H1 (cell line): ENCODE data around the gene ASRGL1. TPM values are rescaled to one million over a fixed set of nuclear protein-coding genes. Genes with fewer than 3 reads are reported as not detected.

ENCODE experiments used
- CTCF ChIA-PET: fragments of 300-600 bp; sonication (Branson Sonifier 250); formaldehyde crosslinking; loops from one replicate; lab custom pipeline; 2021; ENCODE audit not compliant: partially characterized antibody; lab: Charles Lee
- POLR2A ChIA-PET: fragments of 300-600 bp; sonication (Branson Sonifier 250); formaldehyde crosslinking; loops from one replicate; lab custom pipeline; 2021; ENCODE audit warnings: inconsistent platforms; ENCODE audit not compliant: partially characterized antibody; lab: Charles Lee
- DNase-seq, 2 experiments: peaks; one replicate each; pipeline versions ENCODE4 v3.0.0 to v3.0.0-alpha.2; 2010 to 2022; ENCODE audit warnings: low spot score in 2 of 2, low read depth in 1 of 2, mixed read lengths in 1 of 2
- FAIRE-seq: peaks from 2 replicates; lab custom pipeline; 2011; peaks lifted over from hg19 to GRCh38; lab: Jason Lieb, UNC
- H2AFZ ChIP-seq: 2 replicates; pipeline ENCODE4 v1.8.1; 2012; ENCODE audit warnings: low read length, inconsistent platforms
- H2AK5ac ChIP-seq: 2 replicates; pipeline ENCODE4 v1.6.1; 2013; ENCODE audit warnings: low read depth, low read length
- H2BK120ac ChIP-seq: replicated peaks from 2 replicates; pipeline ENCODE3; 2013; ENCODE audit warnings: low read depth, low read length, inconsistent platforms
- H2BK12ac ChIP-seq: 2 replicates; pipeline ENCODE4 v1.6.1; 2013; ENCODE audit warnings: low read depth, low read length
- H2BK15ac ChIP-seq: 2 replicates; pipeline ENCODE4 v1.6.1; 2013; ENCODE audit warnings: low read length
- H2BK20ac ChIP-seq: 2 replicates; pipeline ENCODE4 v1.6.1; 2013; ENCODE audit warnings: low read length
- H2BK5ac ChIP-seq: 2 replicates; pipeline ENCODE4 v1.6.1; 2013; ENCODE audit warnings: low read depth, low read length
- H3K14ac ChIP-seq: 2 replicates; pipeline ENCODE4 v1.6.1; 2013; ENCODE audit warnings: inconsistent platforms; ENCODE audit not compliant: insufficient read length
- H3K18ac ChIP-seq: 2 replicates; pipeline ENCODE4 v1.6.1; 2013; ENCODE audit warnings: low read length; ENCODE audit errors: extremely low read depth
- H3K23ac ChIP-seq: 2 replicates; pipeline ENCODE4 v1.6.1; 2013; ENCODE audit warnings: inconsistent platforms; ENCODE audit not compliant: insufficient read length
- H3K23me2 ChIP-seq: 2 replicates; pipeline ENCODE4 v1.6.1; 2013; ENCODE audit warnings: low read depth, low read length
- H3K27ac ChIP-seq: 2 replicates; pipeline ENCODE4 v1.6.1; 2011; ENCODE audit warnings: low read depth, low read length, inconsistent platforms
- H3K27me3 ChIP-seq, 4 experiments: replicated peaks in 1 of 4; 1 replicate in 1 of 4; 2 replicates in 3 of 4; pipeline versions ENCODE4 v1.6.1 to v1.8.1; 2011 to 2013; ENCODE audit warnings: low read length in 3 of 4, mild to moderate bottlenecking in 3 of 4, inconsistent platforms in 2 of 4, mixed read lengths in 2 of 4, moderate library complexity in 1 of 4; ENCODE audit not compliant: control insufficient read depth in 3 of 4, insufficient read depth in 3 of 4; ENCODE audit errors: extremely low read depth in 1 of 4
- H3K36me3 ChIP-seq, 4 experiments: 2 replicates each; pipeline versions ENCODE4 v1.6.1 to v1.8.1; 2011 to 2013; ENCODE audit warnings: mild to moderate bottlenecking in 4 of 4, low read length in 3 of 4, moderate library complexity in 2 of 4, control low read depth in 1 of 4, inconsistent platforms in 1 of 4; ENCODE audit not compliant: insufficient read depth in 4 of 4, control insufficient read depth in 2 of 4
- H3K4ac ChIP-seq: replicated peaks from 2 replicates; pipeline ENCODE3; 2013; ENCODE audit warnings: low read length, low read depth, mixed read lengths, inconsistent platforms; ENCODE audit not compliant: insufficient read length
- H3K4me1 ChIP-seq, 4 experiments: replicated peaks in 1 of 4; 1 replicate in 1 of 4; 2 replicates in 3 of 4; pipeline versions ENCODE4 v1.6.1 to v1.8.1; 2011 to 2013; ENCODE audit warnings: low read length in 3 of 4, inconsistent platforms in 2 of 4, mixed read lengths in 1 of 4; ENCODE audit not compliant: insufficient read depth in 4 of 4, control insufficient read depth in 3 of 4
- H3K4me2 ChIP-seq, 2 experiments: 2 replicates each; pipeline versions ENCODE4 v1.6.1 to v1.8.1; 2011 to 2013; ENCODE audit warnings: low read depth in 2 of 2, low read length in 2 of 2, control low read depth in 1 of 2, inconsistent platforms in 1 of 2, mild to moderate bottlenecking in 1 of 2; ENCODE audit not compliant: insufficient read depth in 1 of 2
- H3K4me3 ChIP-seq, 4 experiments: fragments of 200-600, 300-600 bp in 1 of 4; sonication (generic), shearing (Covaris generic), sonication (Bioruptor Twin) in 1 of 4; 2 replicates each; pipeline versions ENCODE4 v1.5.1 to v1.8.1; 2011 to 2016; ENCODE audit warnings: low read length in 4 of 4, low read depth in 3 of 4, control low read depth in 2 of 4, inconsistent platforms in 2 of 4, mild to moderate bottlenecking in 2 of 4, mixed read lengths in 1 of 4, moderate library complexity in 1 of 4; ENCODE audit not compliant: insufficient read depth in 2 of 4; ENCODE audit errors: extremely low read depth in 1 of 4
- H3K56ac ChIP-seq: replicated peaks from 2 replicates; pipeline ENCODE3; 2013; ENCODE audit warnings: low read depth, mild to moderate bottlenecking, mixed read lengths, low read length, inconsistent platforms; ENCODE audit not compliant: insufficient read length
- H3K79me1 ChIP-seq: 2 replicates; pipeline ENCODE4 v1.6.1; 2013; ENCODE audit warnings: low read depth, low read length, control low read depth
- H3K79me2 ChIP-seq, 2 experiments: 2 replicates each; pipeline versions ENCODE4 v1.6.1 to v1.8.1; 2012 to 2013; ENCODE audit warnings: low read length in 2 of 2, mild to moderate bottlenecking in 2 of 2, inconsistent platforms in 1 of 2; ENCODE audit not compliant: insufficient read depth in 2 of 2, control insufficient read depth in 1 of 2
- H3K9ac ChIP-seq, 4 experiments: replicated peaks in 1 of 4; 1 replicate in 1 of 4; 2 replicates in 3 of 4; pipeline versions ENCODE4 v1.6.1 to v1.8.1; 2011 to 2013; ENCODE audit warnings: low read depth in 3 of 4, low read length in 3 of 4, control low read depth in 2 of 4, mild to moderate bottlenecking in 2 of 4, moderate library complexity in 2 of 4, inconsistent platforms in 1 of 4; ENCODE audit errors: extremely low read depth in 1 of 4
- H3K9me3 ChIP-seq, 2 experiments: 2 replicates each; pipeline versions ENCODE4 v1.6.1 to v1.8.1; 2012 to 2013; ENCODE audit warnings: mild to moderate bottlenecking in 2 of 2, moderate library complexity in 2 of 2, control low read depth in 1 of 2, inconsistent platforms in 1 of 2, low read depth in 1 of 2, low read length in 1 of 2, mixed read lengths in 1 of 2; ENCODE audit not compliant: insufficient read depth in 2 of 2
- H4K20me1 ChIP-seq, 2 experiments: replicated peaks in 1 of 2; 2 replicates each; pipeline versions ENCODE3 to v1.8.1; 2011 to 2013; ENCODE audit warnings: inconsistent platforms in 2 of 2, low read length in 2 of 2, mild to moderate bottlenecking in 1 of 2; ENCODE audit not compliant: insufficient read depth in 2 of 2, control insufficient read depth in 1 of 2
- H4K5ac ChIP-seq: 2 replicates; pipeline ENCODE4 v1.6.1; 2013; ENCODE audit warnings: low read length, low read depth, mixed read lengths, inconsistent platforms; ENCODE audit not compliant: insufficient read length
- H4K8ac ChIP-seq: 2 replicates; pipeline ENCODE4 v1.8.0; 2013; ENCODE audit warnings: mild to moderate bottlenecking, moderate library complexity, low read length, inconsistent platforms; ENCODE audit not compliant: insufficient read depth; ENCODE audit errors: extremely low read depth
- H4K91ac ChIP-seq: replicated peaks from 2 replicates; pipeline ENCODE3; 2013; ENCODE audit warnings: low read length, mixed read lengths, inconsistent platforms; ENCODE audit not compliant: insufficient read length
- FOSL1 ChIP-seq: IDR thresholded peaks from 2 replicates; pipeline ENCODE4 v1.6.1; 2011; ENCODE audit warnings: mild to moderate bottlenecking, low read depth, low read length, moderate library complexity; ENCODE audit not compliant: insufficient read depth
- SP2 ChIP-seq: IDR thresholded peaks from 2 replicates; pipeline ENCODE4 v1.6.1; 2012; ENCODE audit warnings: mild to moderate bottlenecking, low read length, inconsistent platforms
- WGBS, 2 experiments: shearing (Covaris generic) in 1 of 2; methylation state at CpG; one replicate each; pipeline versions ENCODE4 v1.1.6 to v1.1.7; 2013 to 2015; ENCODE audit warnings: low lambda C conversion rate in 2 of 2, mixed read lengths in 2 of 2, inconsistent platforms in 1 of 2, low coverage in 1 of 2, missing lambda C conversion rate in 1 of 2; ENCODE audit not compliant: insufficient replicate concordance in 2 of 2, insufficient coverage in 1 of 2, insufficient read length in 1 of 2; ENCODE audit errors: extremely low coverage in 1 of 2, missing lambda C conversion rate in 1 of 2; 5-methylcytosine and 5-hydroxymethylcytosine counted together
- polyA plus RNA-seq, 7 experiments: library from polyadenylated mRNA; depleted of rRNA in 3 of 7; stranded (reverse) in 5 of 7; unstranded in 2 of 7; fragments of >200 nt in 5 of 7; fragments of 200-250 nt in 2 of 7; gene quantifications; 1 replicate in 5 of 7; 2 replicates in 1 of 7; 4 replicates in 1 of 7; pipeline versions ENCODE4 v1.2.1 to v1.2.3, GENCODE V29; 2011 to 2013; ENCODE audit warnings: missing spikeins in 2 of 7, mixed read lengths in 2 of 7
- total RNA-seq: library from RNA; stranded (reverse); fragmentation: NEBNext Ultra II Directional; extraction: Animal tissue kit (Norgen Biotek cat#: 25700); gene quantifications from 2 replicates; pipeline ENCODE4 v1.2.1, GENCODE V29; 2021

Gene ASRGL1
- total and polyA plus RNA-seq, 2 of the 8 experiments (the other 6 are each of a cell fraction or from before 2014, with no cell fraction given) = 19.9 to 23.5 TPM

GRCh38 chr11:62352355-62353336 is 15.4 kb downstream of the ASRGL1 start:
- Histone ChIP-seq H4K91ac (no peak overlapping the region), H3K27ac (no peak overlapping the region), H2BK120ac (no peak overlapping the region), H2AFZ (no peak overlapping the region), H4K20me1 (no peaks in the 10 kb centered on the region), H2BK5ac (no peak overlapping the region; the same call in 1 of the 2 replicates), H2AK5ac (no peak overlapping the region), H2BK20ac (no peak overlapping the region), H3K79me2 (no peaks in the 10 kb centered on the region), H3K36me3 (peaks cover 0 to 3% (median 0%) of the 10 kb centered on the region in 4 experiments; a peak in 2 of 8 replicates), H4K8ac (no peak overlapping the region), H3K23ac (no peak overlapping the region), H3K79me1 (no peaks in the 10 kb centered on the region; the same call in 1 of the 2 replicates), H2BK12ac (no peak overlapping the region), H4K5ac (no peak overlapping the region), H3K9me3 (no peaks in the 10 kb centered on the region), H3K4ac (no peak overlapping the region), H3K4me3 (no peak overlapping the region), H3K23me2 (no peaks in the 10 kb centered on the region), H3K14ac (no peak overlapping the region), H3K56ac (no peak overlapping the region), H3K4me2 (no peak overlapping the region), H3K4me1 (peaks cover 2 to 11% (median 6%) of the 10 kb centered on the region in 4 experiments; a peak in 4 of 7 replicates), H3K27me3 (no peaks in the 10 kb centered on the region), H3K9ac (no peak overlapping the region), H2BK15ac (no peak overlapping the region), H3K18ac (no peak overlapping the region)
- ChIA-PET CTCF (interaction anchor here (0.6 to 2.0 kb wide), 4 partner anchors 12 to 451 kb away, joined by 3 to 11 read pairs (median 4); no protein-coding TSS in a partner anchor), POLR2A (no interaction called here)
- FAIRE-seq = no peak
- no peak for DNase-seq
- TF ChIP-seq SP2 (no peak), FOSL1 (no peak)
- 76% methylated on average over 9 of the region's 9 CpGs; no CpG with 5 or more reads in 1 of the 2 experiments for WGBS, 2 experiments
